Transverse colon (tissue), 4 donors: ENCODE measurements around the gene UBN1. TPM values are rescaled to one million over a fixed set of nuclear protein-coding genes. Genes with fewer than 3 reads are reported as not detected.
A peak's percentile ranks its signal among the peaks of the same experiment; 100 is the strongest.

Source experiments
- DNase-seq: peaks from one replicate; pipeline ENCODE4 v3.0.0-alpha.2; 2019
- H3K27ac ChIP-seq, 4 donors: fragments of 200-600 bp; sonication (generic); 2 replicates each; pipeline ENCODE4 v1.5.1; 2016 to 2018; ENCODE audit warnings: inconsistent platforms in 4 of 4
- H3K27me3 ChIP-seq: fragments of 200-600 bp; sonication (generic); 2 replicates; pipeline ENCODE4 v1.5.1; 2017; ENCODE audit warnings: inconsistent platforms
- H3K36me3 ChIP-seq, 4 donors: fragments of 200-600 bp; sonication (generic); 2 replicates each; pipeline ENCODE4 v1.5.1; 2017 to 2019; ENCODE audit warnings: inconsistent platforms in 4 of 4
- H3K4me1 ChIP-seq, 4 donors: fragments of 200-600 bp; sonication (generic); 2 replicates each; pipeline ENCODE4 v1.5.1; 2017 to 2020; ENCODE audit warnings: inconsistent platforms in 4 of 4
- H3K4me3 ChIP-seq, 4 donors: fragments of 200-600 bp; sonication (generic); 1 replicate in 1 of 4; 2 replicates in 3 of 4; pipeline versions ENCODE4 v1.5.1 to v1.6.1; 2017 to 2019; ENCODE audit warnings: inconsistent platforms in 4 of 4
- H3K9me3 ChIP-seq, 2 donors: fragments of 200-600 bp; sonication (generic); 2 replicates each; pipeline ENCODE4 v1.5.1; 2017 to 2019; ENCODE audit warnings: inconsistent platforms in 2 of 2
- EP300 ChIP-seq: sonication (generic); formaldehyde crosslinking; IDR thresholded peaks from one replicate; pipeline ENCODE4 v1.6.1; 2017; ENCODE audit warnings: antibody characterized with exemption, low read depth
- POLR2A ChIP-seq: fragments of 450-650 bp; IDR thresholded peaks from one replicate; pipeline ENCODE4 v1.6.1; 2016; ENCODE audit warnings: antibody characterized with exemption, mild to moderate bottlenecking, moderate library complexity
- POLR2AphosphoS5 ChIP-seq, 3 donors: sonication (generic); formaldehyde crosslinking; IDR thresholded peaks; one replicate each; pipeline ENCODE4 v1.6.1; 2016; ENCODE audit warnings: antibody characterized with exemption in 3 of 3
- WGBS, 2 donors: methylation state at CpG; one replicate each; pipeline ENCODE4 v1.1.5; 2018; ENCODE audit warnings: low coverage in 1 of 2; 5-methylcytosine and 5-hydroxymethylcytosine counted together
- in situ Hi-C, 4 donors: fragments of 200-750 bp; cut with MboI; loops; one replicate each; pipeline versions ENCODE4 v1.15.0 to v1.15.1; 2017; ENCODE audit warnings: low sequenced_read_pairs in 3 of 4, low pct_ligation_motif_present in 1 of 4, low pct_unique_long_range_greater_than_20kb in 1 of 4
- intact Hi-C: fragments of 100-400 bp; cut with DNase I; formaldehyde crosslinking; loops from one replicate; pipeline ENCODE4 v1.15.1; 2023; ENCODE audit warnings: low total_unique reads
- total RNA-seq, 4 donors: library from RNA; depleted of rRNA; stranded (reverse); fragments of >200 nt; gene quantifications; one replicate each; pipeline ENCODE4 v1.1.0, GENCODE V29; 2016
- TF ChIP-seq, protein P1 (sequence below), 5 experiments: fragments of 200-600 bp in 3 of 5; fragments of 450-650 bp in 2 of 5; sonication (generic) in 3 of 5; IDR thresholded peaks; 1 replicate in 2 of 5; 2 replicates in 3 of 5; pipeline ENCODE4 v1.5.1; 2016 to 2017; ENCODE audit warnings: antibody characterized with exemption in 5 of 5, inconsistent platforms in 3 of 5, mild to moderate bottlenecking in 2 of 5, moderate library complexity in 1 of 5

UBN1 gene
- total RNA-seq, 4 donors from 2014 or later, result 33.6 to 60.2 (median 53.0) TPM

DNA sequence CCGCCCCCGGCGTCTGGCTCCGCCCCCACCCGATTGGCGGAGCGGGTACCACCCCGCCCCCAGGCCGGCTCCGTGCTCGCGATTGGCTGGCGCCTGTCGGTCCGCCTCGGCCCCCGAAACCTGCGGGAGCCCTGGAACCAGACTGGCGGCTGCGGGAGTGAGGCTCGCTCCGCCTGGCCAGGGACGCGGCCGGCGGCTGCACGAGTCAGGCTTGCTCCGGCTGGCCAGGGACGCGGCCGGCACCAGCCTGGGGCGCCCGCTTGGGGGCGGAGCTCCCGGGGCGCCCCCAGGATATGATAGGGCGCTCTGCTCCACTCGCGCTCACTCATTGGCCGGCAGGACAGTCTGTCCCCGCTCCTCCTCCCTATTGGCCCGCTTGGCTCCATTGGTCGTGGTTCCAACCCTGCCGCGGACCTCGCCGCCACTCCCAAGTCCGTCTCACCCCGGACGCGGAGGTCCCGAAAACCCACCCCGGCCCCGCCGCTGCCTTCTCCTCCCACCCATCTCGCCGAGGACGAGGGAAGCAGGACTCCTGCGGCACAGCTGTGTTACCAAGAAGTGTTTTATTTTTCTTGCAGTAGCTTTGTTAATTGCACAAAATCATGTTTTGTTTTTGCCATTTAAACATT, 44.5 kb upstream of the UBN1 start:
- 1% methylated on average over 51 of the region's 59 CpGs; no CpG with 5 or more reads in 1 of the 2 donors for WGBS, 2 donors
- peak; percentile 93 for DNase-seq
- H3K36me3 ChIP-seq, result peaks cover 0 to 25% (median 4%) of the 10 kb centered on the region in 4 donors
- intact Hi-C loops, result loop anchor here (5.0 kb wide), 1 partner anchor 35 kb away; the partner anchor contains the start of gene ZNF500
- in situ Hi-C loops, result no loop called here
- H3K4me1 ChIP-seq, result peaks cover 11 to 36% (median 30%) of the 10 kb centered on the region in 4 donors
- TF ChIP-seq, protein P1, sequence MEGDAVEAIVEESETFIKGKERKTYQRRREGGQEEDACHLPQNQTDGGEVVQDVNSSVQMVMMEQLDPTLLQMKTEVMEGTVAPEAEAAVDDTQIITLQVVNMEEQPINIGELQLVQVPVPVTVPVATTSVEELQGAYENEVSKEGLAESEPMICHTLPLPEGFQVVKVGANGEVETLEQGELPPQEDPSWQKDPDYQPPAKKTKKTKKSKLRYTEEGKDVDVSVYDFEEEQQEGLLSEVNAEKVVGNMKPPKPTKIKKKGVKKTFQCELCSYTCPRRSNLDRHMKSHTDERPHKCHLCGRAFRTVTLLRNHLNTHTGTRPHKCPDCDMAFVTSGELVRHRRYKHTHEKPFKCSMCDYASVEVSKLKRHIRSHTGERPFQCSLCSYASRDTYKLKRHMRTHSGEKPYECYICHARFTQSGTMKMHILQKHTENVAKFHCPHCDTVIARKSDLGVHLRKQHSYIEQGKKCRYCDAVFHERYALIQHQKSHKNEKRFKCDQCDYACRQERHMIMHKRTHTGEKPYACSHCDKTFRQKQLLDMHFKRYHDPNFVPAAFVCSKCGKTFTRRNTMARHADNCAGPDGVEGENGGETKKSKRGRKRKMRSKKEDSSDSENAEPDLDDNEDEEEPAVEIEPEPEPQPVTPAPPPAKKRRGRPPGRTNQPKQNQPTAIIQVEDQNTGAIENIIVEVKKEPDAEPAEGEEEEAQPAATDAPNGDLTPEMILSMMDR (IDR thresholded peaks at IDR 0.05), result peak in 4 of 5 experiments; percentile 14 to 54 (median 25)
- no peak for TF ChIP-seq EP300
- TF ChIP-seq POLR2A, result no peak
- TF ChIP-seq POLR2AphosphoS5 (IDR thresholded peaks at IDR 0.05), result peak in 2 of 3 donors; percentile 65 to 81
- H3K4me3 ChIP-seq, result peak overlapping the region; percentile 59 to 83 (median 78)
- no peaks in the 10 kb centered on the region for H3K9me3 ChIP-seq
- H3K27me3 ChIP-seq, result no peaks in the 10 kb centered on the region
- H3K27ac ChIP-seq, result peak overlapping the region; percentile 88 to 97 (median 93)

DNA sequence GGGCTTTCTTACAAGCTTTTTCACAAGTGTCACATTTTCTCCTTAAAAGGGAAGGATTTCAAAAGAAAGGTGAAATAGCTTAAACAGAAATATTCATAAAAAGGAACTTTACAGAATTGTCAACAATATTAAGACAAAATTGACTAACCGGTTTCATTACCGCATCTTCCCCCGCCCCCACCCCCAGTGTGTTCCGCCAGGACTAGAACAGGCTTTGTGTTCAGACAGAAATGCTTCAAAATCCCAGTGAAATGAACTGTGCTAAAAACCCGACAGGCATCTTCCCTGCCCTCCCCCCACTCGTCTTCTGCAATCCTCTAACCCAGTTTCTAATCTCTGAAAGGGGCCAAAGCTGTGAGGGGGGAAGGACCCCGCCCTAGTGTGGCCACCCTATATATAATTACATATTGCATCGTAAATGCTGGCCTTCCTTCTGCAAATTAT, 43.9 kb upstream of the UBN1 start:
- H3K27me3 ChIP-seq, result no peaks in the 10 kb centered on the region
- H3K9me3 ChIP-seq, result no peaks in the 10 kb centered on the region
- H3K36me3 ChIP-seq, result peaks cover 0 to 29% (median 4%) of the 10 kb centered on the region in 4 donors
- no peak for DNase-seq
- peaks cover 11 to 36% (median 30%) of the 10 kb centered on the region in 4 donors for H3K4me1 ChIP-seq
- intact Hi-C loops, result loop anchor here (5.0 kb wide), 1 partner anchor 36 kb away; the partner anchor contains the start of gene ZNF500
- peak overlapping the region in 2 of 4 donors; percentile 77 to 83 for H3K4me3 ChIP-seq
- in situ Hi-C loops, result no loop called here
- TF ChIP-seq POLR2AphosphoS5 (IDR thresholded peaks at IDR 0.05) (no peak), EP300 (no peak), POLR2A (no peak)
- TF ChIP-seq, protein P1 (IDR thresholded peaks at IDR 0.05), result no peak
- peak overlapping the region; percentile 88 to 97 (median 93) for H3K27ac ChIP-seq
- 56% methylated on average over 6 to 8 of the region's 8 CpGs for WGBS, 2 donors

DNA sequence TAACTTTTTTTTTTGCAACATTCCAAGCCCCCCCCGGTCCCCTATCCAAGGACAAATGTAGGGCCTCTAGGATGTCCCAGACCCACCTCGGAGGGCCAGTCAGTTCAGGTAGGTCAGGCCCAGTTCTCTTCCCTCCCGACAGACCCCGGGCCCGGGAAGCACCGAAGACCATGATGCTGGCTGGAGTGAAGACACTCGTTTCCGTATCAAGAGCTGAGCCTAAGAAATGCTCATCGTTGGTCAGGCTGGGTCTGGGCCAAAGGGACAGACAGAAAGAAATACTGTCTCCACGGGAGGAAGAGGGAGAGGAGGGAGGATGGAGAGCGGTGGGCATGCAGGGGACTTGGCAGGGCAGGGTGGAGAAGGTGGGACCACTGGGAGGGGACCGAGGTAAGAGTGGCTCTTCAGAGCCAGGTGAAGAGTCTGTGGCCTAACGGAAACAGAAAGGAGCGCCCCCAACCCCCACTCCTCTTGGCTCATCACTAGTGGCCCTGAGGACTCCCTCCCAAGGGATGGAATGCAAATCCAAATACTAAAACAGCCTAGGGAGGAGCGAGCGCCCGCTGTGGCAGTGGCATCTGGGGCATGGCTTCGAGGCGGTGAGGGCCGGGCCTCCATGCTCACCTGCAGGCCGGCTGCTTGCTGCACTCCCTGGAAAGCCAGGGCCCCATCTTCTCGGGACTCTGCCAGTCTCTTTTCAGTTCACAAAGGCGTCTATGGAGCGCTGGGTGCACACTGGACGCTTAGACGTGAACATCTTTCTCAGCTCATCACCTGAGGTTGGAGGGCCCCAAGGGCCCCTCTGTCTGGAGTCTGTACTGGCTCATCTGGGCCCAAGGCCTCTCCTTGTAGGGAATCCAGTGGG, 43.2 kb upstream of the UBN1 start:
- H3K36me3 ChIP-seq, result peaks cover 0 to 36% (median 6%) of the 10 kb centered on the region in 4 donors
- intact Hi-C loops, result loop anchor here (5.0 kb wide), 1 partner anchor 37 kb away; the partner anchor contains the start of gene ZNF500
- DNase-seq, result no peak

DNA sequence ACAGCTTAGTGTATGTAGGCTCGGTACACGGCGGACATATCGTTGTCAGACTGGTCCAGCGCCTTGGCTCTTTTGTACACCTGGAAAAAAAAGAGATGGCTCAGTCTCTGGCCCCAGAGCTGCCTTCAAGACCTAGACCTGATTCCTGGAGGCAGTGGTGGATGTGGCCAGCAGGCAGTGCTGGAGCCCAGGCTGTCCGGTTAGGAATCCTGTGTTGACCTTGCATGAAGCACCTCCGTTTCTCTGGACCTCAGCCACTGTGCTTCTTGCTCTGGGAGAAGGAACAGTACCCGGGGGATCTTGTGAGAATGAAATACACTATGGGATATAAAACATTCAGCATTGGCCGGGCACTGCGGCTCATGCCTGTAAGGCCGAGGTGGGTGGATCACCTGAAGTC, 42.0 kb upstream of the UBN1 start:
- DNase-seq, result no peak
- Histone ChIP-seq H3K4me1 (peaks cover 11 to 31% (median 26%) of the 10 kb centered on the region in 4 donors), H3K9me3 (no peaks in the 10 kb centered on the region), H3K27ac (no peak overlapping the region), H3K27me3 (no peaks in the 10 kb centered on the region), H3K4me3 (no peak overlapping the region), H3K36me3 (peaks cover 0 to 47% (median 12%) of the 10 kb centered on the region in 4 donors)
- in situ Hi-C loops, result no loop called here
- intact Hi-C loops, result no loop called here
- TF ChIP-seq POLR2AphosphoS5 (IDR thresholded peaks at IDR 0.05), result no peak
- TF ChIP-seq, protein P1 (IDR thresholded peaks at IDR 0.05), result no peak
- TF ChIP-seq EP300, result no peak
- no peak for TF ChIP-seq POLR2A
- 87 to 89% methylated on average over 5 to 11 of the region's 11 CpGs for WGBS, 2 donors

More for the DNA sequence above, 43.2 kb upstream of the UBN1 start:
- Histone ChIP-seq H3K4me1 (peaks cover 11 to 36% (median 30%) of the 10 kb centered on the region in 4 donors), H3K4me3 (no peak overlapping the region), H3K9me3 (no peaks in the 10 kb centered on the region), H3K27me3 (no peaks in the 10 kb centered on the region), H3K27ac (peak overlapping the region in 3 of 4 donors; percentile 45 to 97 (median 94))
- TF ChIP-seq EP300 (no peak), POLR2A (peak; percentile 13)
- in situ Hi-C loops, result no loop called here
- 80 to 87% methylated on average over 1 to 26 of the region's 26 CpGs for WGBS, 2 donors
